Coronary artery (tissue), 2 donors: Measurements from ENCODE around the gene MGAT3.

Source experiments
- DNase-seq: peaks from one replicate; pipeline ENCODE4 v3.0.0-alpha.2; 2017; ENCODE audit warnings: low spot score
- H3K27ac ChIP-seq, 2 donors: fragments of 200-600 bp; sonication (generic); one replicate each; pipeline ENCODE4 v1.5.1; 2016 to 2019
- H3K4me3 ChIP-seq: fragments of 200-600 bp; sonication (generic); 2 replicates; pipeline ENCODE4 v1.5.1; 2016; ENCODE audit warnings: mild to moderate bottlenecking, moderate library complexity
- CTCF ChIP-seq: fragments of 200-600 bp; sonication (generic); IDR thresholded peaks from one replicate; pipeline ENCODE4 v1.5.1; 2019; ENCODE audit warnings: antibody characterized with exemption

MGAT3 gene

GRCh38 chr22:39535357-39535725 lies 78.5 kb downstream of the MGAT3 start:
- Histone ChIP-seq H3K4me3 (no peak overlapping the region), H3K27ac (no peak overlapping the region)
- no peak for DNase-seq
- TF ChIP-seq CTCF: no peak

GRCh38 chr22:39535831-39536449 lies 79.1 kb downstream of the MGAT3 start:
- Histone ChIP-seq H3K27ac (no peak overlapping the region), H3K4me3 (no peak overlapping the region)
- TF ChIP-seq CTCF: no peak
- DNase-seq: no peak

- Histone ChIP-seq H3K27ac (no peak overlapping the region), H3K4me3 (no peak overlapping the region)
- no peak for DNase-seq
- no peak for TF ChIP-seq CTCF
These were observed 79.9 kb downstream of the MGAT3 start for GRCh38 chr22:39536711-39537110.

GRCh38 chr22:39537975-39538374 lies 81.2 kb downstream of the MGAT3 start:
- TF ChIP-seq CTCF: no peak
- no peak overlapping the region for H3K4me3 ChIP-seq
- H3K27ac ChIP-seq: no peak overlapping the region
- DNase-seq: no peak
